ENCODE results near the gene LIPN. TPM values are rescaled to one million over a fixed set of nuclear protein-coding genes. Genes with fewer than 3 reads are reported as not detected.

LIPN gene
- total RNA-seq, 2 experiments from 2014 or later = not detected

- H3K27ac ChIP-seq (ENCODE audit: low read depth, low read length, poor library complexity, severe bottlenecking) = no peak overlapping the region
- H3K9me2 ChIP-seq (ENCODE audit: insufficient read depth, low read length) = no peaks in the 10 kb centered on the region
- H3K4me2 ChIP-seq (ENCODE audit: low read length) = no peak overlapping the region
- no peak for DNase-seq (ENCODE audit: low spot score)
- no peaks in the 10 kb centered on the region for H3K79me2 ChIP-seq (ENCODE audit: insufficient read depth, low read depth, low read length)
- BruUV-seq (replicated peaks) = no TSS peak
- H3K4me3 ChIP-seq (ENCODE audit: low read depth, low read length, poor library complexity, severe bottlenecking) = no peak overlapping the region
- no peak overlapping the region for H2AFZ ChIP-seq (ENCODE audit: low read length)
- no peaks in the 10 kb centered on the region for H3K36me3 ChIP-seq (ENCODE audit: insufficient read depth, low read length)
- intact Hi-C loops (cut with micrococcal nuclease; ENCODE audit: unreplicated experiment) = no loop called here
- H4K20me1 ChIP-seq (ENCODE audit: insufficient read depth, low read length) = no peaks in the 10 kb centered on the region
- no peak for TF ChIP-seq EZH2phosphoT487 (IDR thresholded peaks at IDR 0.05; ENCODE audit: borderline replicate concordance, low read depth, low read length)
- CTCF ChIA-PET (ENCODE audit: unreplicated experiment) = no interaction called here
- no peaks in the 10 kb centered on the region for H3K4me1 ChIP-seq (ENCODE audit: insufficient read depth, low read length, poor library complexity, severe bottlenecking)
- POLR2A ChIA-PET = interaction anchor here (1.1 kb wide), 1 partner anchor 321 kb away, joined by 6 read pairs; no protein-coding TSS in a partner anchor
- H3K9me3 ChIP-seq (ENCODE audit: low read length) = no peaks in the 10 kb centered on the region
Measured at GRCh38 chr10:88742448-88742847, 17.4 kb upstream of the LIPN start.

- no peak for DNase-seq (ENCODE audit: low spot score)
- H3K27ac ChIP-seq (ENCODE audit: low read depth, low read length, poor library complexity, severe bottlenecking) = no peak overlapping the region
- TF ChIP-seq EZH2phosphoT487 (IDR thresholded peaks at IDR 0.05; ENCODE audit: borderline replicate concordance, low read depth, low read length) (no peak), CTCF (conservative IDR thresholded peaks at IDR 0.05; ENCODE audit: low read length) (no peak)
- CTCF ChIA-PET (ENCODE audit: unreplicated experiment) = no interaction called here
- POLR2A ChIA-PET = interaction anchor here (0.5 kb wide), 1 partner anchor 25 kb away, joined by 3 read pairs; no protein-coding TSS in a partner anchor
- intact Hi-C loops (cut with micrococcal nuclease; ENCODE audit: unreplicated experiment) = no loop called here
- no peak overlapping the region for H2AFZ ChIP-seq (ENCODE audit: low read length)
- H3K79me2 ChIP-seq (ENCODE audit: insufficient read depth, low read depth, low read length) = no peaks in the 10 kb centered on the region
- H3K9me3 ChIP-seq (ENCODE audit: low read length) = no peaks in the 10 kb centered on the region
- H4K20me1 ChIP-seq (ENCODE audit: insufficient read depth, low read length) = no peaks in the 10 kb centered on the region
- H3K9me2 ChIP-seq (ENCODE audit: insufficient read depth, low read length) = no peaks in the 10 kb centered on the region
- BruUV-seq (replicated peaks) = no TSS peak
- H3K4me1 ChIP-seq (ENCODE audit: insufficient read depth, low read length, poor library complexity, severe bottlenecking) = no peaks in the 10 kb centered on the region
- H3K4me3 ChIP-seq (ENCODE audit: low read depth, low read length, poor library complexity, severe bottlenecking) = no peak overlapping the region
- H3K4me2 ChIP-seq (ENCODE audit: low read length) = no peak overlapping the region
- no peaks in the 10 kb centered on the region for H3K36me3 ChIP-seq (ENCODE audit: insufficient read depth, low read length)
Measured at GRCh38 chr10:88744002-88744401, 15.8 kb upstream of the LIPN start.

GRCh38 chr10:88745633-88746032 is 14.2 kb upstream of the LIPN start:
- no TSS peak for BruUV-seq (replicated peaks)
- no peak overlapping the region for H2AFZ ChIP-seq (ENCODE audit: low read length)
- no peak for TF ChIP-seq EZH2phosphoT487 (IDR thresholded peaks at IDR 0.05; ENCODE audit: borderline replicate concordance, low read depth, low read length)
- TF ChIP-seq CTCF (conservative IDR thresholded peaks at IDR 0.05; ENCODE audit: low read length) = no peak
- intact Hi-C loops (cut with micrococcal nuclease; ENCODE audit: unreplicated experiment) = no loop called here
- POLR2A ChIA-PET = interaction anchor here (1.0 kb wide), 1 partner anchor 15 kb away, joined by 3 read pairs; the partner anchor contains the start of gene LIPN
- no peak overlapping the region for H3K4me3 ChIP-seq (ENCODE audit: low read depth, low read length, poor library complexity, severe bottlenecking)
- H3K27ac ChIP-seq (ENCODE audit: low read depth, low read length, poor library complexity, severe bottlenecking) = no peak overlapping the region
- no peaks in the 10 kb centered on the region for H3K9me2 ChIP-seq (ENCODE audit: insufficient read depth, low read length)
- H3K9me3 ChIP-seq (ENCODE audit: low read length) = no peaks in the 10 kb centered on the region
- H3K79me2 ChIP-seq (ENCODE audit: insufficient read depth, low read depth, low read length) = no peaks in the 10 kb centered on the region
- H3K4me2 ChIP-seq (ENCODE audit: low read length) = no peak overlapping the region
- no peaks in the 10 kb centered on the region for H3K36me3 ChIP-seq (ENCODE audit: insufficient read depth, low read length)
- no peaks in the 10 kb centered on the region for H4K20me1 ChIP-seq (ENCODE audit: insufficient read depth, low read length)
- no peaks in the 10 kb centered on the region for H3K4me1 ChIP-seq (ENCODE audit: insufficient read depth, low read length, poor library complexity, severe bottlenecking)
- CTCF ChIA-PET (ENCODE audit: unreplicated experiment) = no interaction called here
- DNase-seq (ENCODE audit: low spot score) = no peak
